Measurements from ENCODE around the gene USP10.
A peak's percentile ranks its signal among the peaks of the same experiment; 100 is the strongest.
"Not testable (repeated sequence)": the region's sequence is repeated elsewhere in the genome, so short reads cannot be mapped to it uniquely, and the experiment has no call there.

USP10 gene

DNA sequence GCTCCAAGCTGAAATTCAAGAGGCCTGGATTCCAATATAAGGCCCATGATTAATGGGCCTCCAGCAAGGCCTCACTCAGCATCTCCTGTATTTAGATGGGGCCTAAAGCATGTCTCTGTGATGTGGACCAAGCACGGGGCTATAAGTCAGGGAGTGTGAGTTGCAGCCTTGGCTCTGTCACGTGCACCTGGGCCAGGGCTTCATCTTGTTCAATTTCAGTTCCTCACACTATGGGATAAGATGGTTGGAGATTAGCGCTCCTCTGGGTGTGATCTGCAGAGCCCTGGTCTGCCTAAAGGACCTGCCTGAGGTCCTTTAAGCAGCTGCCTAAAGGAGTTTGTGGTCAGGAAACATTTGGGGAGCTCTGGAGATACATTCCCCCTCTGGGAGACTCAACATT is 26.2 kb upstream of the USP10 start:
- no peak for DNase-seq

DNA sequence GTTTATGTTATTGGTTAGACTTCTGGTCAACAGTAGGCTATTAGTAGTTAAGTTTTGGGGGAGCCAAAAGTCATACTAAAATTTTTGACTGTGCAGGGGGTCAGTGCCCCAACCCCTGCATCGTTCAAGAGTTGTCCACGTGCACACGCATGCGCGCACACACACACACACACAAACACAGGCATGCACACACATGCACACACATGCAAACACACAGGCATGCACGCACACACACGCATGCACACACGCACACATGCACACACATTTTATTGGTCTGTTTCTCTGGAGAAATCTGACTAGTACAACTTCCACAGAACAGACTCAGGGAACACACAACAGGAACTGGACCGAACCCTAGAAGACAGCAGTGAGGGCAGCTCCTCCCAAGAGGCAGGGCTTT is 24.4 kb upstream of the USP10 start:
- DNase-seq = no peak

DNA sequence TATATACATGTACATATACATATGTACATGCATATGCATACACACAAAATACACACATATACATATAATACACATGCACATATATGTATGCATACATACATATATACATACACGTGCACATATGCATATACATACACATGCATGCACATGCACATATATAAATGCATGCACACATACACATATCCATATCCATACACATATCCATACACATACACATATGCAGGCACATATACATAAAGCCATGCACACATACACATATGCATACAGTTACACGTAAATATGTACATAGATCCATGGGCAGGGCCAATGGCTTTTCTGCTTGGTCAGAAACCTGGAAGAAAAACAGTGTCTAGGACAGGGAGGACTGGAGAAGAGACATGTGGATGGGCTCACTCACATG is 23.9 kb upstream of the USP10 start:
- no peak for DNase-seq

- DNase-seq = no peak
Observed at GRCh38 chr16:84677017-84677803, 22.6 kb upstream of the USP10 start.

DNA sequence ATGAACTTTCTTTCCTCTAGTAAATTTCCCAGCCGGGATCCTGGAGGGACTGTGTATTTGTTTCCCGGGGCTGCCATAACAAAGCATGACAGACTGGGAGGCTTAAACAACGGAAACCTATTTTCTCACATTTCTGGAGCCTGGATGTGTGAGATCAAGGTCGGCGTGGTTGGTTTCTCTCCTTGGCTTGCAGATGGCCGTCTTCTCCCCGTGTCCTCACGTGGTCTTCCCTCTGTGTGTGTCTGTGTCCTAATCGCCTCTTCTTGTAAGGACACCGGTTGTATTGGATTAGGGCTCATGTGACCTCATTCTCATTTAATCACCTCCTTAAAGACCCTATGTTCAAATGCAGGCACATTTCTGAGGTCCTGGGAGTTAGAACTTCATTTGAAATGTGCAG is 22.0 kb upstream of the USP10 start:
- DNase-seq = no peak

DNA sequence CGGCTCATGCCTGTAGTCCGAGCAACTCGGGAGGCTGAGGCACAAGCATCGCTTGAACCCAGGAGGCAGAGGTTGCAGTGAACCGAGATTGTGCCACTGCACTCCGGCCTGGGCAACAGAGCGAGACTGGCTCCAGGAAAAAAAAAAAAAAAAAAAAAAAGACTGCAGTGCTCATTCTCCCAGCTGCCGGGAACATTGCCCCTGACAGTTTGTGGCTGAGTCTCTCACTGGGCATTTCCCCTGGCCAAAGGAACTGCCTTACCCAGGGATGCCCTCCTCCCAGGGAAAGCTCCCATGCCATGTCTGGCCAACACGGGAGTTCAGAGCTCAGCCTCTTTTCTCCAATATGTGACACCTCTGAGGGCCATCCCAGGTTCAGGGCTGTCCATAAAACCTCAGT is 21.3 kb upstream of the USP10 start:
- DNase-seq = no peak

GRCh38 chr16:84680165-84680842 is 19.5 kb upstream of the USP10 start:
- DNase-seq = no peak

DNA sequence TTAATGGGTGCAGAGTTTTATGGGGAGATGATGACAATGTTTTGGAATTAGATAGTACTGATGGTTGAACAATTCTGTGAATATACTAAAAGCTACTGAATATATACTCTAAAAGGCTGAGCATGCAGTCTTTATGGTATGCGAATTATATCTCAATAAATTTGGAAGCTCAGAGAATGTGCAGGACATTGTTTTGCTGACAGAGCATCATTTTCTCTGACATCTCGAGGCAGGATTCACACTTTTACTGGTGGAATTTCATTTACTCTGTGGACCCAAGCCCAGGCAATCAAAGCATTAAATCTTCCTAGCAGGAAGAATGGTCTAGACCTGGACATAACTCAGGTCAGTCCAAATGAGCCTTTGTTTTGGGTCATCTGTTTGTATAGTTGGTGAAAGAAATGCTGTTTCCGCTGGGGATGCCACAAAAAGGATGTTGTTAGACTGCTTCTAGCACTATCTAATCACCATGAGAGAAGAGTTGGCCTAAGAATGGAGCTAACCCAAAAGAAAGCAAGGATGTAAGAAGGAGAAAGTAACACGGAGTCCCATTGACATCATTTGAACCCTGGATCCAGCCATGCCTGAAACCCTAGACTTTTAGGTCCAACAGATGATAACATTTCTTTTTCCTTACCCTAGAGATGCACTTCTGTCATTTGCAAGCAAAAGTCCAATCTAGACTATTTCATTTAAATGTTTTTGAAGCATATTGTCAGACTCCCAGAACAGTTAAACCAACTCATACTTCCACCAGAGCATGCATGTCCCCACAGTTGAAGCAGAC is 18.8 kb upstream of the USP10 start:
- DNase-seq = no peak

- no peak for DNase-seq
Observed at GRCh38 chr16:84683691-84684591, 15.9 kb upstream of the USP10 start.

- DNase-seq = no peak
Observed at GRCh38 chr16:84684592-84684965, 15.2 kb upstream of the USP10 start.

DNA sequence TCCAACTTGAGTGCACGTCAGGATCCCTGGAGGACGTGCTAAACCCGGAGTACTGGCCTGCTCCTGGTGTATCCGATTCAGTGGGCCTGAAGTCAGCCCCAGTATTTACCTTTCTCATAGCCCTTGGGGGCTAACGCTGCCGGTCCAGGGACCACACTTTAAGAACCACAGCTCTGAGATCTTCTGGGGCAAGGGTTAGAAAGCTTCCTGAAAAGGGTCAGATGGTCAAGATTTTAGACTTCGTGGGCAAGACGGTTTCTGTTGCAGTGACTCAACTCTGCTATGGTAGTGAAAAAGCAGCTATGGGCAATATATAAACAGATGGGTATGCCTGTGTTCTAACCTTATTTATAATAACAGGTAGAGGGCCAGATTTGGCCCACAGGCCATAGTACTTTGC is 14.6 kb upstream of the USP10 start:
- no peak for DNase-seq

DNA sequence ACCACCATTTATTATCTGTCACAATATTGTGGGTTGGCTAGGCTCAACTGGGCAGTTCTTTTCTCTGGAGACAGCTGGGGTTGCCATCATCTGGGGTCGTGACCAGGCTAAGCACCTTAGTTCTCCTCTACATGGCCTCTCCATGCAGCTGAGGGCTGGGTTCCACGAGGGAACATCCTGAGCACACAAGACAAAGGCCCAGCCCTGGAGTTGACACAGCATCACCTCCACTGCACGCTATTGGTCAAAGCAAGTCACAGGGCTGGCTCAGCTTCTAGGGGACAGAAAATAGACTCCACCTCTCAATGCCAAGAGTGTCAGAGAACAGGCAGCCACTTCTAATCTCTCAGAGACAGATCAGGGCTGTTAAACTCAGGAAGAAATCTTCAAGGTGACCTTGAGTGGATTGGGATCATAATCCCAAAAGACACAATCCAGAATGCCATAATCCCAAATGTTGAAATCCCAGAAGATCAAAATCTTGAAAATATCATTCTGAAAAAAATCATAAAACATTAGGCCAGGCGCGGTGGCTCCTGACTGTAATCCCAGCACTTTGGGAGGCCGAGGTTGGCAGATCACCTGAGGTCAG is 13.0 kb upstream of the USP10 start:
- DNase-seq = no peak

GRCh38 chr16:84687715-84688114 is 12.1 kb upstream of the USP10 start:
- no peak for DNase-seq

DNA sequence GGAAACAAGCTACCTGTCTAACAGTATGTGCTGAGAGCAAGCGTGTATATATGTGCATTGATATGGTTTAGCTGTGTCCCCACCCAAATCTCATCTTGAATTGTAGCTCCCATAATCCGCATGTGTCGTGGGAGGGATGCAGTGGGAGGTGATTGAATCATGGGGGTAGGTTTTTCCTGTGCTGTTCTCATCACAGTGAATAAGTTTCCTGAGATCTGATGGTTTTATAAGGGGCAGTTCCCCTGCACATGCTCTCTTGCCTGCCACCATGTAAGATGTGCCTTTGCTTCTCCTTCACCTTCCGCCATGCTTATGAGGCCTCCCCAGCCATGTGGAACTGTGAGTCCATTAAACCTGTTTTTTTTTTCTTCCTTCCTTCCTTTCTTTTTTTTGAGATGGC is 11.6 kb upstream of the USP10 start:
- DNase-seq = not testable (repeated sequence)

DNA sequence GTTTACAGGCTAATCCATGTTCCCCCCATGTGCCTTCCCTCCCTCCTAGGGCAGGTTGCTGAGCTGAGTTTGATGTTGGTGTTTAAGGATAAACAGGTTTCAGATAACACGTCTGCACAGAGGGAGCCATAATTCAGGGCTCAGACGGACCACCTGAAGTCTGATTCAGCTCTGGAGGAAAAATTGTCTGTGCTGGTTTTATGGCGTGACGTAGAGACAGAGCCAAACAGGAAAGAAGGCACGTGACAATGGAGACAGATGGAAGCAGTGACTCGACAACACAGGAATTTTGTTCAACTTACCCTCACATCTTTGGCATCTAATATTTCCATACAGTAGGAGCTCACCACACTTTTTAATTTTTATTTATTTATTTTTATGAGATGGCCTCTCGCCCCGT is 10.7 kb upstream of the USP10 start:
- DNase-seq = no peak

- no peak for DNase-seq
Observed at GRCh38 chr16:84690088-84690819, 9.5 kb upstream of the USP10 start.

DNA sequence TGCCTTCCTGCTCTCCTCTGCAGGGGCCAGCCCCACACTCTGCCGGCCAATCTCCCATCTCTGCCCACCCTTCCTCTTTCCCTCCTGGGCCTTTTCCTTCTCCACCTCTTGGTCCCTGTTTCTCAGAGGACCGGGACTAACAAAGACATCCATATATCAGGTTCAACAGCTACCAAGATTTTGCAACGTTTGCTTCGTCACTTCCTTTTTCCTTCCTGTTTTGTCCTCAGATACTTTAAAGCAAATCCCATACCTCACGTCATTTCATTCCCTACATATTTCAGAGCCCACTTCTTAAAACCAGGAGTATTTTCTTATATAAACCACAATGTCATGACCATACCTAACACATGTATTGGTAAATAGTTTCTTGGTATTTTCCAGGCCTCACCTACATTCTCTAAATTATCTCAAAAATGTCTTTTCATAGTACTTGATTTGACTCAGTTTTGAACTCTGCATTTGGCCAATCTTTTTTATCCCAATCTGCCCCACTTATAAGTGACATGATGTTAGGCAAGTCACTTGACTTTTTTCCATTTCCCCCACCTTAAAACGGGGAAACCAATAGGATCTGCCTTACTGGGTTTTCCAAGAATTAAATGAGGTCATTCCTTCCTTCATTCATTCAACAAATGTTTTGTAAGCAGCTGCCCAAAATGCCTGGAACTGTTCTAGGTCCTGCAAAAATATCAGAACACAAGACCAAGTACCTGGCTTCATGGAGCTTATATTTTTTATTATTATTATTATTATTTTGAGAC is 7.2 kb upstream of the USP10 start:
- no peak for DNase-seq

DNA sequence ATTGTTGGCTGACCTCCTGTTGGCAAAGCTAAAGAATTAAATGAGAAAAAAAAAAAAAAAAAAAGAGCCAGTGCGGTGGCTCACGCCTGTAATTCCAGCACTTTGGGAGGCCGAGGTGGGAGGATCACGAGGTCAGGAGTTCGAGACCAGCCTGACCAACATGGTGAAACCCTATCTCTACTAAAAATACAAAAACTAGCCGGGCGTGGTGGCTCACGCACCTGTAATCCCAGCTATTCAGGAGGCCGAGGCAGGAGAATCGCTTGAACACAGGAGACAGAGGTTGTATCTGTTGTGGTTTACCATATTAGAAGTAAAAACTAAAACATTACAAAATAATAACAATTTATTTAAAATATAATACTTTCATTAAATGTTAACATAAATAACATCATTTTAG is 5.9 kb upstream of the USP10 start:
- not testable (repeated sequence) for DNase-seq

DNA sequence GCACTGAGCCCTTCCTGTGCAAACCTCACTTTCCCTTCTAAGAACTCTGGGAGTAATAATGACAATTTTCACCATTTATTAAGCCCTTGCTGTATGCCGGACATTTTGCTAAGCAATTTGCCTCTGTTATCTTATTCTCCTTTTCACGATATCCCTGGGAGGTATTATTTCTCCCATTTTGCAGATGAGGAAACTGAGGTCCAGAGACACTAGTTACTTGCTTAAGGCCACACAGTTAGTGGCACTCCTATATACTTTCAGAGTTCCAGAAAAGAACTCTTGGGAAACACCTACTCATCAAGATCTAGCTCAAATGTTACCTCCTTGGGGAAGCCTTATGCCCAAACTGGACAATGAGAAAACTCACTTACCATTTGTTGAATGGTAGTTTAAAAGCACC is 4.8 kb upstream of the USP10 start:
- no peak for DNase-seq

DNA sequence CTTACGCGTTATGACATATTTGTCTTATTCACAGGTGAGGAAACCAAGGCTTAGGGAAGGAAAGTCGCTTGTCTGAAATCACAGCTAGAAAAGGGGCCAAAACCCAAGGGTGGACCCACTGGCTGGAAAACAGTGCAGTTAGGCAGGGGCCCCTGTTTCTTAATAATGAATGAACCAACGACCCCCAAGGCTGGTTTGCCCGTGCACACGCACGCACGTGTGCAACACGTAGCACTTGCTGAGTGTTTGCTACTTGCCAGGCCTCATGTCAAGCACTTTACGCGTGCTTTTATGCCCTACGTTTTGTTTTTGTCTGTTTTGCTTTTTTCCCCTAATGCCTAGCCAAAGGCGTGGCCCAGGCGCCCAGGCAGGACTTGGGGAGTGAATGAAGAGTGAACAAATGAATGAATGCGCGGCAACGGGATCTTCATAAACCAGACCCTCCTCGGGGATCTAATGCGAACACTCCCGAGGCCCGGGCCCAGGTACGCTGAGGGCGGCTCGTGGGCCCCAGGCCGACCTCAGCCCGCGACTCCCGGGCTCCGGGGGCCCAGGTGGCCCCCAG is 571 bp upstream of the USP10 start:
- peak; percentile 8 for DNase-seq

All from CD4-positive, alpha-beta T cell treated with Interleukin-4 for 4 hours (primary cell).